Measurements from ENCODE around the gene PHKA1.
"Not testable (repeated sequence)": the region's sequence is repeated elsewhere in the genome, so short reads cannot be mapped to it uniquely, and the experiment has no call there.

The PHKA1 gene

GRCh38 chrX:72663737-72664136 lies 50.4 kb downstream of the PHKA1 start:
- DNase-seq, result no peak

GRCh38 chrX:72662020-72662747 lies 51.9 kb downstream of the PHKA1 start:
- no peak for DNase-seq

GRCh38 chrX:72659723-72660122 lies 54.4 kb downstream of the PHKA1 start:
- DNase-seq, result no peak

- no peak for DNase-seq
These were observed 62.0 kb downstream of the PHKA1 start for GRCh38 chrX:72652082-72652481.

- DNase-seq, result no peak
These were observed 69.2 kb downstream of the PHKA1 start for GRCh38 chrX:72644946-72645345.

- DNase-seq, result no peak
These were observed 72.5 kb downstream of the PHKA1 start for GRCh38 chrX:72641611-72642010.

- no peak for DNase-seq
These were observed 78.2 kb downstream of the PHKA1 start for GRCh38 chrX:72635930-72636329.

GRCh38 chrX:72634331-72634730 lies 79.8 kb downstream of the PHKA1 start:
- no peak for DNase-seq

GRCh38 chrX:72630185-72630584 lies 83.9 kb downstream of the PHKA1 start:
- no peak for DNase-seq

- DNase-seq, result no peak
These were observed 89.9 kb downstream of the PHKA1 start for GRCh38 chrX:72624194-72624593.

- no peak for DNase-seq
These were observed 92.3 kb downstream of the PHKA1 start for GRCh38 chrX:72621625-72622485.

GRCh38 chrX:72621163-72621562 lies 92.9 kb downstream of the PHKA1 start:
- DNase-seq, result no peak

- no peak for DNase-seq
These were observed 93.5 kb downstream of the PHKA1 start for GRCh38 chrX:72620550-72621145.

GRCh38 chrX:72609313-72609712 lies 104.8 kb downstream of the PHKA1 start:
- no peak for DNase-seq

GRCh38 chrX:72604705-72605104 lies 109.4 kb downstream of the PHKA1 start:
- DNase-seq, result no peak

- no peak for DNase-seq
These were observed 110.0 kb downstream of the PHKA1 start for GRCh38 chrX:72604112-72604511.

GRCh38 chrX:72591038-72591437 lies 123.1 kb downstream of the PHKA1 start:
- not testable (repeated sequence) for DNase-seq

- DNase-seq, result no peak
These were observed 129.9 kb downstream of the PHKA1 start for GRCh38 chrX:72584163-72584562.

GRCh38 chrX:72576141-72576894 lies 137.8 kb downstream of the PHKA1 start:
- no peak for DNase-seq

- DNase-seq, result no peak
These were observed 141.0 kb downstream of the PHKA1 start for GRCh38 chrX:72573158-72573511.

- peak; percentile 94 for DNase-seq
These were observed 141.6 kb downstream of the PHKA1 start, which contains the start of gene HDAC8 for GRCh38 chrX:72572248-72573157. Gene HDAC8, minus strand, starts transcription at chrX:72572843. Its CDS starts 82 bp downstream, at chrX:72572761.

- DNase-seq, result no peak
These were observed 144.3 kb downstream of the PHKA1 start for GRCh38 chrX:72569786-72570185.
